ENCODE results near the gene SUCLG1. TPM values are rescaled to one million over a fixed set of nuclear protein-coding genes. Genes with fewer than 3 reads are reported as not detected.

Gene SUCLG1
- polyA plus RNA-seq, 1 donor (not counting 4 experiments of a cell fraction or from before 2014, with no cell fraction given), result 83.6 TPM

DNA sequence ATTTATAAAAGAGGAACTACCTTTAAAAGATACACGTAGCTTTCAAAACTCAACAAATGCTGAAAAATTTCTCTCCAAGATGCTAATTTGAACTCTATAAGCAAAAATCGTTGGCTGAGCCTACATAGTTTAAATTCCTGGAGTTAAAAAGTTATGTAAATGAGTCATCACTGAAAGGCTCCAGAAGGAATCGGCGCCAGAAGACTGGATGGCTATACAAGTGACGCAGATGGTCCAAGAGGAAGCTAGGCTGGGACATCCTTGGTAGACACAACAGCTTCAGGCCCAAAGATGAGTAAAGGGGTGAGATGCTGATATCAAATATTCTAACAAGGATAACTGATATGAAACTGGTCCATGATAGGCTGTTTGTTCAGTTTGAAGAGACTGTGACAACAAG lies 34.4 kb upstream of the SUCLG1 start:
- no peak overlapping the region for H3K4me2 ChIP-seq (ENCODE audit: control insufficient read depth, extremely low read depth, insufficient read depth, low read depth, low read length)
- no peaks in the 10 kb centered on the region for H3K79me2 ChIP-seq (ENCODE audit: control insufficient read depth, insufficient read depth, low read length)
- FAIRE-seq (no peak), DNase-seq (ENCODE audit: low read depth, low spot score) (no peak)
- TF ChIP-seq, protein P1, sequence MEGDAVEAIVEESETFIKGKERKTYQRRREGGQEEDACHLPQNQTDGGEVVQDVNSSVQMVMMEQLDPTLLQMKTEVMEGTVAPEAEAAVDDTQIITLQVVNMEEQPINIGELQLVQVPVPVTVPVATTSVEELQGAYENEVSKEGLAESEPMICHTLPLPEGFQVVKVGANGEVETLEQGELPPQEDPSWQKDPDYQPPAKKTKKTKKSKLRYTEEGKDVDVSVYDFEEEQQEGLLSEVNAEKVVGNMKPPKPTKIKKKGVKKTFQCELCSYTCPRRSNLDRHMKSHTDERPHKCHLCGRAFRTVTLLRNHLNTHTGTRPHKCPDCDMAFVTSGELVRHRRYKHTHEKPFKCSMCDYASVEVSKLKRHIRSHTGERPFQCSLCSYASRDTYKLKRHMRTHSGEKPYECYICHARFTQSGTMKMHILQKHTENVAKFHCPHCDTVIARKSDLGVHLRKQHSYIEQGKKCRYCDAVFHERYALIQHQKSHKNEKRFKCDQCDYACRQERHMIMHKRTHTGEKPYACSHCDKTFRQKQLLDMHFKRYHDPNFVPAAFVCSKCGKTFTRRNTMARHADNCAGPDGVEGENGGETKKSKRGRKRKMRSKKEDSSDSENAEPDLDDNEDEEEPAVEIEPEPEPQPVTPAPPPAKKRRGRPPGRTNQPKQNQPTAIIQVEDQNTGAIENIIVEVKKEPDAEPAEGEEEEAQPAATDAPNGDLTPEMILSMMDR (optimal IDR thresholded peaks at IDR 0.05 in 1 of 3, IDR thresholded peaks at IDR 0.05 in 1 of 3, conservative IDR thresholded peaks at IDR 0.05 in 1 of 3; ENCODE audit: extremely low read depth in 1 of 3, insufficient read depth in 2 of 3, low read length in 3 of 3), result no peak
- no peak for TF ChIP-seq EZH2 (IDR thresholded peaks at IDR 0.05; ENCODE audit: low read length)
- no peaks in the 10 kb centered on the region for H3K36me3 ChIP-seq (ENCODE audit: control insufficient read depth in 2 of 2, extremely low read depth in 1 of 2, insufficient read depth in 2 of 2, low read length in 2 of 2)
- H3K9me3 ChIP-seq (ENCODE audit: control insufficient read depth, low read depth, low read length), result no peaks in the 10 kb centered on the region
- dilution Hi-C loops (cut with MboI; ENCODE audit: extremely low pct_ligation_motif_present, low sequenced_read_pairs), result no loop called here
- H4K20me1 ChIP-seq (ENCODE audit: control insufficient read depth, extremely low read depth, insufficient read depth, low read length), result no peaks in the 10 kb centered on the region
- no peak overlapping the region for H3K27ac ChIP-seq (ENCODE audit: control insufficient read depth, insufficient read depth, low read length)
- H3K9ac ChIP-seq (ENCODE audit: control insufficient read depth, extremely low read depth, insufficient read depth, low read length), result no peak overlapping the region
- H3K4me1 ChIP-seq (ENCODE audit: control insufficient read depth, extremely low read depth, insufficient read depth, low read length), result peaks cover 6% of the 10 kb centered on the region
- no peaks in the 10 kb centered on the region for H3K9me1 ChIP-seq (ENCODE audit: control insufficient read depth, extremely low read depth, insufficient read depth, low read length)
- H2AFZ ChIP-seq (ENCODE audit: control insufficient read depth, low read length), result no peak overlapping the region
- no peaks in the 10 kb centered on the region for H3K27me3 ChIP-seq (ENCODE audit: control insufficient read depth, extremely low read depth, insufficient read depth, low read length)
- H3K4me3 ChIP-seq (ENCODE audit: control insufficient read depth in 2 of 3, extremely low read depth in 1 of 3, insufficient read depth in 2 of 3, low read depth in 1 of 3, low read length in 3 of 3), result no peak overlapping the region

DNA sequence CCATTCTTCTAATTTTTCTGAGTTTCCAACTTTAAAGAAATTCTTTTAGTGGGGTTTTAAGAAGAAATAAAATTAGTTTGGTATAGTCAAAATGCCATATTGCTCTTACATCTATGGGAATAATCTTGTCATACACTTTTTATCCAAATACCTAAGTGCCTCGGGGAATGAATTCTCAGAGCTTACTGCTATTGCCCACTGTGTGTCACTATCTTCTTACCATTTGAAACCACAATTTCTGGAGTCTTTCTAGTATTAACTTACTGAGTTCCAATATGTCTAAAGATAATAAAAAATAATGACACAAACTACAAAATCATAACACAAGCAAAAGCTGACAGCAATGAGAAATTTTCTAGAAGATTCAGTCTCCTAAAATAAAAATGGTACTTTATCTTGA lies 33.5 kb upstream of the SUCLG1 start:
- Histone ChIP-seq H3K36me3 (ENCODE audit: control insufficient read depth in 2 of 2, extremely low read depth in 1 of 2, insufficient read depth in 2 of 2, low read length in 2 of 2) (no peaks in the 10 kb centered on the region), H3K79me2 (ENCODE audit: control insufficient read depth, insufficient read depth, low read length) (no peaks in the 10 kb centered on the region), H3K4me1 (ENCODE audit: control insufficient read depth, extremely low read depth, insufficient read depth, low read length) (peaks cover 6% of the 10 kb centered on the region), H3K9me3 (ENCODE audit: control insufficient read depth, low read depth, low read length) (no peaks in the 10 kb centered on the region), H3K27me3 (ENCODE audit: control insufficient read depth, extremely low read depth, insufficient read depth, low read length) (no peaks in the 10 kb centered on the region), H2AFZ (ENCODE audit: control insufficient read depth, low read length) (no peak overlapping the region), H3K4me3 (ENCODE audit: control insufficient read depth in 2 of 3, extremely low read depth in 1 of 3, insufficient read depth in 2 of 3, low read depth in 1 of 3, low read length in 3 of 3) (no peak overlapping the region), H4K20me1 (ENCODE audit: control insufficient read depth, extremely low read depth, insufficient read depth, low read length) (no peaks in the 10 kb centered on the region), H3K9me1 (ENCODE audit: control insufficient read depth, extremely low read depth, insufficient read depth, low read length) (no peaks in the 10 kb centered on the region), H3K9ac (ENCODE audit: control insufficient read depth, extremely low read depth, insufficient read depth, low read length) (no peak overlapping the region), H3K4me2 (ENCODE audit: control insufficient read depth, extremely low read depth, insufficient read depth, low read depth, low read length) (no peak overlapping the region), H3K27ac (ENCODE audit: control insufficient read depth, insufficient read depth, low read length) (no peak overlapping the region)
- TF ChIP-seq, protein P1 (optimal IDR thresholded peaks at IDR 0.05 in 1 of 3, IDR thresholded peaks at IDR 0.05 in 1 of 3, conservative IDR thresholded peaks at IDR 0.05 in 1 of 3; ENCODE audit: extremely low read depth in 1 of 3, insufficient read depth in 2 of 3, low read length in 3 of 3), result no peak
- dilution Hi-C loops (cut with MboI; ENCODE audit: extremely low pct_ligation_motif_present, low sequenced_read_pairs), result no loop called here
- FAIRE-seq (no peak), DNase-seq (ENCODE audit: low read depth, low spot score) (no peak)
